Measurements from ENCODE around the gene ROCK2. TPM values are rescaled to one million over a fixed set of nuclear protein-coding genes. Genes with fewer than 3 reads are reported as not detected.
"Not testable (repeated sequence)": the region's sequence is repeated elsewhere in the genome, so short reads cannot be mapped to it uniquely, and the experiment has no call there.

Gene ROCK2
- polyA plus RNA-seq, 5 donors = 33.1 to 65.9 (median 58.7) TPM

DNA sequence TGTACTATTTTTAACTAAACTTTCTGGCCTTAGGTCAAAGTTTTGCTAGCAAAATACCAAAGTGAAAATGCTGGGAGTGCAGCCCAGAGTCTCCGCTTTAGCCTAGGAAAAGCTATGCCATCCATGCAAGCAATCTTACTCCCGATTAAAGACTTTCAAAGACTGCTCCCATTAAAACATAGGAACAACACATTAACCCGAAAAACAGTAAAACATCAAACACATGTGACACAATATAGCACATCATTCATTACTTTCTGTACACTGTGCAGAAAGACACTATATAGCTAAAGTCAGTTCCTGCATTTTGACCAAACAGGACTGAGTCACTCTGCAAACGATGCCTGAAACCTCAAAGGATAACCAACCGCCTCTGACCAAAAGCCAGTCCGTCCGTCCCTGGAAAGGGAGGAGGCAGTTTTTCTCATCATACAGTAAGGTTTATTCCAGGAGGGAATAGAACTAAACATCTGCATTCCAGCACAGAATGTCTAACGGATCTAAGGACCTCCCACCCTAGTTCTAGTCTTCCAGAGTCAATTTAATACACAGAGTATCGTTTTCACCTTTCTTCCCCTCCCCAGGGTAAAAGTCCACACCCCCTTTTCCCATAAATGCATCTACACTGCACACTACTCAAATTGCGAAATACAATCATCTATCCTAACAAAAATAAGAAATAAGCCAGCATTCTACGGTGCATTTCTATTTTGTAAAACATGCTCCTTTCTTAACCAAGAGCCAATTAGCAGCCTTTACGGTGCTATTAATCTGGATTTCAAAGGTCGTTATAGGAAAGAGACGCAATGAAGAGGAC is 1.7 kb downstream of the ROCK2 start:
- peak; percentile 16 to 31 for DNase-seq

GRCh38 chr2:11340717-11341116 is 3.7 kb downstream of the ROCK2 start:
- no peak for DNase-seq

DNA sequence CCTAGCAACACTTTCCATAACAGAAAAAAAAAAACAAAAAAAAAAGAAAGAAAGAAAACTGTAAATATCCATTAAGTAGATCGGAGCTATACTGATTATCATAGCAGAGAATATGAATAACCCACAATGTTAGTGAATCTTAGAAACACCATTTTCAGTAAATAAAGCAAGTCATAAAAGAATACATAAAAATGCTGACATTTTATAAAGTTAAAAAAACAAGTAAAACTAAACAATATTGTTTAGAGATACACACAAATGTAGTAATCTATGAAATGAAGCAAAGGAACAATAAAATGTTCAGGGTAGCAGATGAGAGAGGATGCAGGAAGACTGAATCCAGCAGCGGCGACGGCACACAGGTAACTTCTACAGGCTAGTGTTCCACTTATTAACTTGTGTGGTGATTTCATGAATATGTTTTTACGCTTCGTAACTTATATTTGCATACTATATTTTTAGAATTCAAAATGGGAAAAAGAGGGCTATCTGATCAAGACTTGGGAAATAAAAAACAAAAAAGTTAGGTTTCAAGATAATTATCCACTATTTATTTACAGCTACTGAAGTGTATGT is 4.8 kb downstream of the ROCK2 start:
- DNase-seq = no peak

DNA sequence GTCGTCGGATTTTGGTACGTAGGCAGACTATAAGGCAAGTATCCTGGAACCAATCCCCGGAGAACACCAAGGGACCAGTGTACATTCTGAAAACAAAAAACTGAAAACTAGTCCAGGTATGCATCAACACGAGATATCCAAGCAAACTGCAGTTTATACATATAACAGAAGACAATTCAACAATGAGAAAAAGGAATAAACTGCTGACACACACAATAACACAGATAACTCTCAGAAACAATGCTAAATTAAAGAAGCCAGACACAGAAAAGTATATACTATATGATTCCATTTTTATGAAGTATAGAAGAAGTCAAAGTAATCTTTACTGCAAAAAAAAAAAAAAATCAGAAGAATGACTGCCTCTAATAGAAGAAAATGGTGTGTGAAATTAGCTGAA is 5.9 kb downstream of the ROCK2 start:
- DNase-seq = no peak

GRCh38 chr2:11337909-11338308 is 6.5 kb downstream of the ROCK2 start:
- no peak for DNase-seq

- no peak for DNase-seq
Observed at GRCh38 chr2:11336189-11336588, 8.2 kb downstream of the ROCK2 start.

GRCh38 chr2:11333427-11334183 is 10.8 kb downstream of the ROCK2 start:
- DNase-seq = no peak

DNA sequence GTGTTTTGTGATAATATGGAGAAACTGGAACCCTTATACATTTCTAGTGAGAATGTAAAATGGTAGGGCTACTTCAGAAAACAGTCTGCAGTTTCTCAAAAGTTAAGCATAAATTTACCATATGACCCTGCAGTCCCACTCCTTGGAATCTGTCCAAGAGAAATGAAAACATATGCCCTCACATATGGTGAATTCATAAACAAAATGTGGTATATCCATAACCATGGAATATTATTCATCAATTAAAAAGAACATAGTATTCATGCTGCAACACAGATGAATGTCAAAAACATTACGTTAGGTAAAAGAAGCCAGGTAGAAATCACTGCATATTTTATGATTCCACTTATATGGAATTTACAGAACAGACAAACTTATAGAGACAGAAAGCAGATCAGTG is 11.8 kb downstream of the ROCK2 start:
- no peak for DNase-seq

GRCh38 chr2:11330457-11331142 is 13.8 kb downstream of the ROCK2 start:
- no peak for DNase-seq

DNA sequence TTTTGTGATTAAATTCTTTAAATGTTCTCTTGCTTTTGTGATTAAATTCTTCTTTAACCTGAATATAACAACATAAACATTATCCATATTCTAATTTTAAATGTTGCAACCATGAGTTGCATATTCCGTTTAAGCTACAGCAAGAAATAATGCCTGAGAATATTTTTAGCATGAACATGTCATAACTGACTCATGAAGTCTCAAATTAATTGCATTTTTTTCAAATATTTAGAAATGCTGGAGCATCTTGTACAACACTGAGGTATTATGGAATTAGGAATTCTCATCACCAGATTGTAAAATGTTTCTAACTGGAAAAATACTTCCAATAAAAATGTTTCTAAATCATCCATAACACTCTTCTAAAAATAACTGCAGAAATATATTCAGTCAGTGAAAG is 14.7 kb downstream of the ROCK2 start:
- DNase-seq = no peak

GRCh38 chr2:11328522-11328921 is 15.9 kb downstream of the ROCK2 start:
- not testable (repeated sequence) for DNase-seq

DNA sequence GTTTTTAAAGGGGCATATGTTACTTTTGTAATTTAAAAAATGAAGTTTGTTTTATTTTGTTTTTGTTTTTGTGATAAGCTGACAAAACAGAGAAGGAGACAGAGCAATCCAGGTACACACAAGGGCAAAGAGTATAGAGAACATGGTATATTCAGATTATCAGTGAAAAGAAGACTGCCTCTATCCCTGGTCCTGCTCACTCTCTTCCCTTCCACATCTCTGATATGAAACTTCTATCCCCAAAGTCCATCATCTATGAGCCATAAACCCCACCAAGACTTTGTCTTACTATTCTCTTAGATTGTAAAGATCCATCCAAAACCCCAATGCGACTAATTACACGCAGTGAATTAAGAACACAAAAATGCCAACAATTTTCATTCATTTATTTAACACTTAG is 16.6 kb downstream of the ROCK2 start:
- no peak for DNase-seq

GRCh38 chr2:11326677-11327211 is 17.7 kb downstream of the ROCK2 start:
- no peak for DNase-seq

GRCh38 chr2:11325961-11326676 is 18.3 kb downstream of the ROCK2 start:
- DNase-seq = no peak

- no peak for DNase-seq
Observed at GRCh38 chr2:11321847-11322246, 22.6 kb downstream of the ROCK2 start.

DNA sequence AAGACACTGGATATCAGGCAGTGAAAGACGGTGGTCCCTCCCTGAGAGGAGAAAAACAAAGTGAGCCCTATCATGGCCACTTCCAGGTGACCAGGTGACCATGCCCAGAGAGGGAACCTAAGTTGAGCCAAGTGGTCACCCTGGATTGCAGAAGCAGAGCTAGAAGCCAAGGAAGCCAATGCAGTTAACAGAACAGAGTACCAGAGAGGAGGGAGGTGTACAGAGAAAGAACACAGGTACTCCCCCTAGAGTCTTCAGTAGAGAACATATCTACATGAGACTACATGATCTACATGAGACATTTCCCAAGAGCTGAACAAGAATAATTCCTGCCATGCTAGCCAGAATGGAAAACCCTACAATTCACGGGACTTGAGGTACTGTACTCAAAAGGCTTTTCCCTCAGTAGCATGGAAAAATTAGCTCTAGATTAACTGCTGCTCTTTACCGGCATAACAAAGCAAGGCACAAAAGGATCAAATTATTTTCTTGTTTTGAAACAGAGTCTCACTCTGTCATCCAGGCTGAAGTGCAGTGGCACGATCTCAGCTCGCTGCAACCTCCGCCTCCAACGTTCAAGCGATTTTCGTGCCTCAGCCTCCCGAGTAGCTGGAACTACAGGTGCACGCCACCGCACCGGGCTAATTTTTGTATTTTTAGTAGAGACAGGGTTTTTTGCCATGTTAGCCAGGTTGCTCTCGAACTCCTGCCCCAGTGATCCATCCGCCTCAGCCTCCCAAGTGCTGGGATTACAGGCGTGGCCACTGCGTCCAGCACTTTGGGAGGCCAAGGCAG is 23.5 kb downstream of the ROCK2 start:
- no peak for DNase-seq

GRCh38 chr2:11319939-11320338 is 24.5 kb downstream of the ROCK2 start:
- DNase-seq = no peak

- DNase-seq = no peak
Observed at GRCh38 chr2:11315074-11315705, 29.2 kb downstream of the ROCK2 start.

DNA sequence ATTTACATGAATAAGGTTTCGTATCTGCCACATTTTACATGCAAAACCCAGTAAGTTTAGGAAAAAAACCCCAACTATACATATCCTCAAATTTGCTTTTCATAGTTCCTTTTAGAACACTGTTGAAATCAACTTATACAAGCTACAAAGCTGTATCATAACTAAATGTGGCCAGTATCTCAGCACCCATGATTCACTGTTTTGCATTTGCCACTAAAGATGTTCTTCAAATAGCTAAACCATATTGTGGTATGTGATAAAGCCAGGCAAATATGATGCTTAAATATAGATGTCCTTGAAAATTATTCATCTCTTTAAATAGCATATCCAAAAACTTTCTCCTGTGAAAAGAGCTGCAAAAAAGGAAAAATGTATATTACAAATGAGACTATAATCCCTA is 29.9 kb downstream of the ROCK2 start:
- DNase-seq = no peak

Measured in right lung (tissue), 5 donors.